ENCODE results near the gene MEOX1.

DNA sequence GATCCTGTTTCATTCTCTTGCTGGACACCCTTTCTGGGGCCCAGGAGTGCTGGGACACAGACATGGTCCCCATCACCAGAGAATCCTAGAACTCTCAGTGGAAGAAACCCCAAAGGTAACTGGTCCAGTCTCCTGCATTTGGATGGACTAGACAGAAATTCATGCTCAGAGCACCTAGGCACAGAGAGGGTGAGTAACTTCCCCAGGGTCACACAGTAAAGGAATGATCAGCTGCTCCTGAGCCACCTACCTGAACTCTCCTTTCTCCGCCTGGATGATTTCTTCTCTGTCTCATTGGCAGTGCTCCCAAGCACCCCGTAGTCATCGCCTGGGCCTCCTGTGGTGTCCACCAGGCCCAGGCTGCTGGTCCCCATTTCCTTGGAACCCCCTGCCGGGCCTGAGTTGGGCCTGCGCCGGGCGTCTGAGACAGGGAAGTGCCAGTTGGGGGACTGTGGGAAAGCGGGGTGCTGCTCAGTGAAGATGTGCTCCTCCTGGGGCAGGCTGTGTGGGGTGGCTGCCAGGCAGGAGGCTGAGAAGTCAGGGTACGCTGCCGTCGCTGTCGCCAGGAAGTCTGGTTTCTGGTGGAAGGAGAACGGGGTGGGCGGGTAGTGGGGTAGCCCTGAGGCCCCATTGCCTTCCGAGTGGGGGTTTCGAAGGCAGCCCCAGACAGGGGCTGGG lies 767 bp downstream of the MEOX1 start:
- no peak for TF ChIP-seq POLR2AphosphoS5 (IDR thresholded peaks at IDR 0.05; ENCODE audit: low read depth, low read length)
- TF ChIP-seq, protein P1, sequence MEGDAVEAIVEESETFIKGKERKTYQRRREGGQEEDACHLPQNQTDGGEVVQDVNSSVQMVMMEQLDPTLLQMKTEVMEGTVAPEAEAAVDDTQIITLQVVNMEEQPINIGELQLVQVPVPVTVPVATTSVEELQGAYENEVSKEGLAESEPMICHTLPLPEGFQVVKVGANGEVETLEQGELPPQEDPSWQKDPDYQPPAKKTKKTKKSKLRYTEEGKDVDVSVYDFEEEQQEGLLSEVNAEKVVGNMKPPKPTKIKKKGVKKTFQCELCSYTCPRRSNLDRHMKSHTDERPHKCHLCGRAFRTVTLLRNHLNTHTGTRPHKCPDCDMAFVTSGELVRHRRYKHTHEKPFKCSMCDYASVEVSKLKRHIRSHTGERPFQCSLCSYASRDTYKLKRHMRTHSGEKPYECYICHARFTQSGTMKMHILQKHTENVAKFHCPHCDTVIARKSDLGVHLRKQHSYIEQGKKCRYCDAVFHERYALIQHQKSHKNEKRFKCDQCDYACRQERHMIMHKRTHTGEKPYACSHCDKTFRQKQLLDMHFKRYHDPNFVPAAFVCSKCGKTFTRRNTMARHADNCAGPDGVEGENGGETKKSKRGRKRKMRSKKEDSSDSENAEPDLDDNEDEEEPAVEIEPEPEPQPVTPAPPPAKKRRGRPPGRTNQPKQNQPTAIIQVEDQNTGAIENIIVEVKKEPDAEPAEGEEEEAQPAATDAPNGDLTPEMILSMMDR (IDR thresholded peaks at IDR 0.05): no peak

All from Panc1 (cell line).